Stimulated activated CD8-positive, alpha-beta memory T cell treated with anti-CD3 and anti-CD28 coated beads, Interleukin-4, amount 100 ng/mL, for 48 hours (primary cell): Measurements from ENCODE around the gene UMODL1.
"Not testable (repeated sequence)": the region's sequence is repeated elsewhere in the genome, so short reads cannot be mapped to it uniquely, and the experiment has no call there.

Experiments
- DNase-seq: peaks from one replicate; pipeline ENCODE4 v3.0.0-alpha.2; 2020

The UMODL1 gene

DNA sequence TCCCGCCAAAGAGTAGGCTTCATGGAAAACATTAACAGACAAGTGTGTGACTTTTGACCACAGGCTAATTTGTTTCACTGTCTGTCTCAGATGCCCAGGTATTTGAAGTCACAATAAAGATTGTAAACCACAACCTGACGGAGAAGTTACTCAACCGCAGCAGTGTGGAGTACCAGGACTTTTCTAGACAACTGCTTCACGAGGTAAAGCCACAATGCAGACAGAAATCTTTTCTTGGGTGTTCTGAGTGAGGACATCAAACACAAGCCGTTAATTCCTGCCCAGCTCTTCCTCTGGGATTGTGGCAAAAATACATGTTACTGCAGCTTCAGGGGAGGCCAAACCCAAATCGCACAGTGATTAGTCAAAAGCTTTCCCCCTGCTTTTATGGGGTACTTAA lies 31.0 kb downstream of the UMODL1 start:
- no peak for DNase-seq

DNA sequence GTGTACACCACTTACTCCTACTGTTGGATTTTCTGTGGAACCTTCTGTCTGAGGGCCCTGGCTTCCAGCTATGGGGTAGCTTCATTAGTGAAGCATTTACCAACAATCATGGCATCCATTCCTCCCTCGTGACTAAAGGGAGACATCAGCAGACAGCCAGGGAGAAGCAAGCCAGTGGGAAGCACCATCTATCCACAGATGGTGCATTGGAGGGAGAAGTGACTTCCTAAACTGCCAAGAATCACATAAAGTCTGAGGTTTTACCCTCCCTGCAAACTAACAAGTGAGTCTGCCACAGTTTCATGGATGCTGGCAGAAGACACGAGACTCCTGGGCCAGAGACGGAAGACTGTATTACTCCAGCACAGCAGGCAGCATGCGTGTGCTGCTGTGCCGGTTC lies 31.4 kb downstream of the UMODL1 start:
- no peak for DNase-seq

DNA sequence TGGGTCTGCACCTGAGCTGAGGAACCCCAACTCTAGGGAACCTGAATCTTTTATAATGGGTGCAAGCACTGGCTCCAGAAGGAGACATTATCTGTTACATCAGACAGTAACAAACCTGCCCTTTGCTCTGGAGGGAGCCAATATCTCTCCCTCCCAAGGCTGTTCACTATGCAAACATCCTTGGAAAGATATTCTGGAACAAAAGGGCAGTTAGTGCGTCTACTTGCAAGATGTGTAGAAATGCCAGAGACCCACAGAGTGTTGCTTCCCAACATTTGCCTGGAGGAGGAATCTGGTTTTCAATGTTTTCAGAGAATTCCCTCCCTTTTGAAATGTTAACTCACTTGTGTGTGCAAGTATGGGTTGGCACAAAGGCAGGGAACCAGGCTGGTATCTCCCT lies 31.9 kb downstream of the UMODL1 start:
- DNase-seq: no peak

DNA sequence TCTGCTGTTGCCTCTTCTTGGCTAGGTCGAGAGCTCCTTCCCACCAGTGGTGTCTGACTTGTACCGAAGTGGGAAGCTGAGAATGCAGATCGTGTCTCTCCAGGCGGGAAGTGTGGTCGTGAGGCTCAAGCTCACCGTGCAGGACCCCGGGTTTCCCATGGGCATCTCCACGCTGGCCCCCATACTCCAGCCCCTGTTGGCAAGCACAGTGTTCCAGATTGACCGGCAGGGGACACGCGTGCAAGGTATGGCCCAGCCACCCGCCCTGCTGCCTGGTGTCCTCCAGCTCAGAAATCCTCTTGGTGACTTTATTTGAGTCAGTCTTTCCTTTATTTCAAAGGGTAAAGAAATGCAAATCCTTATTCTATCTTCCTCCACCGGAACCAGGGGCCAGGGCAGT lies 32.7 kb downstream of the UMODL1 start:
- no peak for DNase-seq

DNA sequence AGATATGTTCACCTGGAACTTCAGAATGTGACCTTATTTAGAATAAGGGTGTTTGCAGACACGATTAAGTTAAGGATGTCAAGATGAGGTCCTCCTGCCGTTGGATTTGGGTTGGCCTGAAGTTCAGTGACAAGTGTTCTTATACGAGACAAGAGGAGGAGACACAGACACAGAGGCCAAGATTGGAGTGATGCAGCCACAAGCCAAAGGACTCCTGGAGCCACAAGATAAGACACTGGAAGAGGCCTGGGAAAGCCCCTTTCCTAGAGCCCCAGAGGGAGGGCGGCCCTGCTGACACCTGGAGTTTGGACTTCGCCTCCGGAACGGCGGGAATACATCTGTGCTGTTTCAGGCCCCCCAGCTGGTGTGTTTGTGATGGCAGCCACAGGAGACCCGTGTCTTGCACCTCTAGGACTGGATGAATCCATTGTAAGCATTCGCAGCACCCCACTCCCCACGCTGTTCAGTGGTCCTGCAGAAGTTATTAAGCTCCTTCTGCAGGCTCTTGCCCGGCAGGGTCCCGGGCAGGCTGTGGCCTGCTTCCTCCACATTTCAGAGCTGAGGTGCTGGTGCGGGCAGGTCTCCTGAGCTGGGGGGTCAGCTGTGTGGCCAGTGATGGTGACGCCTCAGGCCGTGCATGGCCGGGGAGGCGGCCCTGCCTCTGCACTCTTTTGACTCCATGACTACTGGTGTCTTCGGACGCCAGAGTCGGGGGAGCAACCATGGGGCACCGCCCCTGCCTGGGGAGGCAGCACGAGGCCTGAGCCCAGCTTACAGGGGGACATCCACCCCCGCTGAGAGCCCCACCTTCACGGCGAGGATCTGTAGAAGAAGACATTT lies 34.6 kb downstream of the UMODL1 start:
- DNase-seq: no peak

DNA sequence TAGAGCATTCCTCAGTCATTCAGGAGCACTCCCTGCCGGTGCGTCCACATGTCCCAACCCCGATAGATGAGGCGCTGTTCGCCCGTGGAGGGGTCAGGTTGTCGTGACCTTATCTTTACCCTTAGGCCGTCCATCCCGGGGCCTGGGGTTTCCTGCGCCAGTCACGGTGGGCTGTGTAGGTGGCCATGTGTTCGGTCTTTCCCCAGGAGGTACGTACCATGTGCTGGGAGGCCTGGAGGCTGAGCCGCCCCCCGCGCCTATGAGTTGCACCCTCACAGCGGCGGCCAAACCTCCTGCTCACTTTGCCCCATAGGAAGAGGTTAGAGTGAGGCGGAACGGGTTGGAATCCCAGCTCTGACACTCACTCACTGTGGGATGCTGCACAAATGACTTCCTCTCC lies 35.3 kb downstream of the UMODL1 start:
- no peak for DNase-seq

DNA sequence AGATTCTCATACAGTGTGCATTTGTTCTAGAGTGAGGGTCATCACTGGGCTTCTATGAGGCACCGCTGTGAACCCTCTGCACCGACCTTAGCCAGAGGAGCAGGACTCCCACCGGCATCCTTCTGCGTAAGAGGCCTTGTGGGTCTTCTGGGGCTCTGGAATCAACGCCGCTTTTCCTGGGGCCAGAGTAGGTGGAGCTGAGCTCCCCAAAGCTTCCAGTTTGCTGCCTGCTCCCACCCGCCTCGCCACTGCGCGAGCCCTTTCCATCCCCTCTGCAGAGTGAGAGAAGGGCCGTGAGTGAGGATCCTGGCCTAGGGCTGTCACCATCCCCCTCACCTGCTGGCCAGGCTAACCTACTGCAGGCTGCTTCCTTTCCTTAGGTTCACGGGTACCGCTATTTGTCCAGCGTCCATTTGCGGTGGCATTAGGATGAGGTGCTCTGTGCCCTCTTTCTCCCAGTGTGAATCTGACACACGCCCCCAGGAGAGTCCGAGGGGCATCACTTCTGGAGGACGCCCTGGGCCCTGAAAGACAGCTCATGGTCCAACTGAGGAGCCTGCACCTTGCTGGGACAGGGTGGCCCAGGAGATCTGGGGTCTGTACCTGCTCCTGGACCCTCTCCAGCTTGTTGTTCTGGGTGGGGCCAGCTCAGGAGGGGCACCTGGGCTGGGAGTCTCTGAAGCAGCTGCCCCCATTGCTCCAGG lies 36.2 kb downstream of the UMODL1 start:
- no peak for DNase-seq

DNA sequence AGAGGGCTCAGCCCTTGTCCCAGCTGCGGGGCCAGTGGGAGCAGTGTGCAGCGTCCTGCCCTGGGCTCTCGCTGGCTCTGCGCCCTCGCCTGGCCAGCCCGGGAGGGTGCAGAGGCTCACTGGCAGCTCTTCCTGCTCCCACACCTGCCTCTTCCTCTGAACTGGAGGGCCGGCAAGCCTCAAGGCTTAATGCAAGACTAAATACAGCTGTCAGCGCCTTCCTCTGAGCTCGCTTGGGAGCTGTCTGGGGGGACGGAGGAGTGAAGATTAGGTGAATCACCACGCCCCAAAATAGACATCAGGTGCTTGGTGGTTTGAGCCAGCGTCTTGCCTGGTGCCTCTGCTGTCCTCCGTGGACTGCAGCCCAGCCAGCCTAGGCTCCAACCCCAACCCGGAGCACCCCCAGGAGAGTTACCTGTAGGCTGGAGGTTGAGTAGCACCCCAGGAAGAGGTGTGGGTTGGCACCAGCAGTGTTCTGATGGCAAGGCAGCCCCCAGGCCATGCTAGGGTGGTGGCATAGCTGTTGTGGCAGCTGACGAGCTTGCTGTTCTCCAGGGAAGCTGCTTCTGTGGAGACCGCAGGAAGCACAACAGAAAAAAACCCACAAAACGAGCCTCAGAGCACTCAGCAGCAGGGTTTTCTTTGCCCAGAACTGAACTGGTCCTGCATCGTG lies 36.9 kb downstream of the UMODL1 start:
- DNase-seq: peak; percentile 76

DNA sequence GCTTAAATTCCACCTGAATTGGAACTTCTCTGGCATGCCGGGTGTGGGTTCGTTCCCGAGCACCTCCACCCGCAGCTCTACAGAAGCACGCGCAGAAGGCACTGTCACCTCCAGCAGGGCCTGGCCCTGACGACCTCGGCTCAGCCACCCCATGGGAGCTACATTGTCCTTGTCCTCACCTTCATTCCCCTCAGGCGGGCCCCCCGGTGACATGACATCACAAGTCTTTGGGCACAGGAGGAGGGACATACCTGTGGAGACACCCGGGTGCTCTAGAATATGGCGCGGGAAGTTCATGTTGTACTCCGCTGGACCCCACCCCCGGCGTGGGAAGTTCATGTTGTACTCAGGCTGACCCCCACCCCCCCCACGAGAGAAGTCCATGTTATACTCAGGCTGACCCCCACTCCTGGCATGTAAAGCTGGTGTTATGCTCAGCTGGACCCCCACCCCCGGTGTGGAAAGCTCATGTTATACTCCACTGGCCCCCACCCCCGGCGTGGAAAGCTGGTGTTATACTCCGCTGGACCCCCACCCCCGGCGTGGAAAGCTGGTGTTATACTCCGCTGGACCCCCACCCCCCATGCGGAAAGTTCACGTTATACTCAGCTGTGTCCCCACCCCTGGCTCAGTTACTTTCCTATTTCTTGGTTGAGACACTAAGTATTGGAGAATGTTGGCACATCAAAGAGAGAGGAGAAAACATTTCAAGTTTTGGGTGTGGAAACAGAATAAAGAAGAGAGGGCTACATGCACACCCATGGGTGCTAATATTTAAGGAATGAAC lies 37.6 kb downstream of the UMODL1 start:
- no peak for DNase-seq

DNA sequence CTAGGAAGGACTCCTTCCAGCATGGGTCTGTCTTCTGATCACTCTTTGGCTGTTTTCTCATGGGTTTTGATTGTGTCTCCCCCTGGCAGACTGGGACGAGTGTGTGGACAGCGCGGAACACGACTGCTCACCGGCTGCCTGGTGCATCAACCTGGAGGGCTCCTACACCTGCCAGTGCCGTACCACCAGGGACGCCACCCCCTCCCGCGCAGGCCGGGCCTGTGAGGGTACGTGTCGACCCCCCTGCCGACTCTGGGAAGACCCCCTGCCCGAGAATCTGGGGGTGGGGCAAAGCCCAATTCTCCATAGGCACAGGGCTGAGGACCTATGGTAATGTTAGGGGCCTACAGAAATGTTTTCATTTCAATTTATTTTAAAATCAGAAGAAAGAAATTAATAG lies 38.4 kb downstream of the UMODL1 start:
- no peak for DNase-seq

DNA sequence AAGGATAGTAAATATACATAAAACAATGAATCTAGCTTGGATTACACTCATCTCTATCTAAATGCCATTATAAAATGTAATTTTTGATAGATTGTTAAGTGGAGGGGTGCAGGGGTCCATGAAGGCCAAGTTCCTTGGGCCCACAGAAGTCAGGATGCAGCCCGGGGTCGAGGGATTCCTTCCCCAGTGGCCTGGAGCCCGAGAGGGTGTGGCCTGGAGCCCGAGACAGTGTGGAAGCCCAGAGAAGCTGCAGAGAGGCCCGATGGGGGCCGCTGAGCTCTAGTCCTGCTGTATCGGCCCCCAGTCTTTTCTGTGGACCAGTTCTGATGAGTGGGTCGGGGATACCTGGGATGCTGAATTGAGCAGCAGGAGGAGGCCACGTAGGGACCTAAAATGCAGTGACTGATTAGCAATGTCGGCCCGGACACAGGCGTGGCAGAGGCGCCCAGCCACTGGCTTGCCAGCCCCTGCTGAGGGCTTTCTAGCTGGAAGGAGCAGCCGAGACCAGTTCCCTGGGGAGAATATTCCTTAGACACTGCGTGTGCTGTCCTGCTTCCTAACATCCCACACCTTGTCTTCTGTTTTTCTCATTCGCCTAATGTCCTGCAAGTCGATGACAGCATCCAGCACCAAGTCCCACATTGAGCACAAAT lies 38.9 kb downstream of the UMODL1 start:
- DNase-seq: no peak

DNA sequence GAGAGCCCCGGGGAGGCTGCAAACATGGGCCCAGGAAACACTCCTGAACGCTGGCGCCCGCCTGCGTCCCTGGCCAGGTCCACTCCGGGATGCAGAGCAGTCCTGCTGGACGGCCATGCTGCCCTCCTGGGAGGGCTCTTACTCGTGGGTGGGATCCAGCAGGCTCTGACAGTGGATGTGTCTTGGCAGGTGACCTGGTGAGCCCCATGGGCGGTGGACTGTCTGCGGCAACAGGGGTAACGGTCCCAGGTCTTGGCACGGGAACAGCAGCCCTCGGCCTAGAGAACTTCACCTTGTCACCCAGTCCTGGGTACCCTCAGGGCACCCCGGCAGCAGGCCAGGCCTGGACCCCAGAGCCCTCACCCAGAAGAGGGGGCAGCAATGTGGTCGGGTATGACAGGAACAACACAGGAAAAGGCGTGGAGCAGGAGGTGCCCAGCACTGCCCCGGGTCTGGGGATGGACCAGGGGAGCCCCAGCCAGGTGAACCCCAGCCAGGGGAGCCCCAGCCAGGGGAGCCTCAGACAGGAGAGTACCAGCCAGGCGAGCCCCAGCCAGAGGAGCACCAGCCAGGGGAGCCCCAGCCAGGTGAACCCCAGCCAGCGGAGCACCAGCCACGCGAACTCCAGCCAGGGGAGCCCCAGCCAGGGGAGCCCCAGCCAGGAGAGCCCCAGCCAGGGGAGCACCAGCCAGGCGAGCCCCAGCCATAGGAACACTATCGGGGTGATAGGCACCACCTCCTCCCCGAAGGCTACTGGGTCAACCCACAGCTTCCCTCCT lies 39.8 kb downstream of the UMODL1 start:
- DNase-seq: no peak

DNA sequence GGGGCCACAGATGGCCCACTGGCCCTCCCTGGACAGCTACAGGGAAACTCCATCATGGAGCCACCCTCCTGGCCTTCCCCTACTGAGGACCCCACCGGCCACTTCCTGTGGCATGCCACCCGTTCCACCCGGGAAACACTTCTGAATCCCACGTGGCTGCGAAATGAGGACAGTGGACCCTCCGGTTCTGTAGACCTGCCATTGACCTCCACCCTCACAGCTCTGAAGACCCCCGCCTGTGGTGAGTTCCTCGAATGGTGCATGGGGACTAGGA lies 40.3 kb downstream of the UMODL1 start:
- no peak for DNase-seq

DNA sequence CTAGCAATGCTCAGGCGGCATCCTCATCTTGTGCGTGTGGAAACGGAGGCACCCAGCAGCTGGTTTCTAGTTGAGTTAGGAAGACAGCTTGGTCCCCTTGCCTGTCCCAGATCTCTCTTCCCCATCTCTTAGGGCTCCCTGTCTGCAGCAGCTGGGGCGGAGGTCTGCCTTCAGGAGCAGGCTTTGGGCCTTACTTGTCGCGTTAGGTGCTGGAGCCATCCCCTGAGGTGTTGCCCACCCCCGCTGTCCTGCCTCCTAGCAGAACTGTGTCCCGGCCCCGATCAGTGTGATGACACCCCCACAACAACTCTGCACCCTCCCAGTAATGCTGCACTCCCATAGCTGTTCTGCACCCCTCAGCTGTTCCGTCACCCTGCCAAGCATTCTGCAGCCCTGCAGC lies 40.7 kb downstream of the UMODL1 start:
- DNase-seq: no peak

DNA sequence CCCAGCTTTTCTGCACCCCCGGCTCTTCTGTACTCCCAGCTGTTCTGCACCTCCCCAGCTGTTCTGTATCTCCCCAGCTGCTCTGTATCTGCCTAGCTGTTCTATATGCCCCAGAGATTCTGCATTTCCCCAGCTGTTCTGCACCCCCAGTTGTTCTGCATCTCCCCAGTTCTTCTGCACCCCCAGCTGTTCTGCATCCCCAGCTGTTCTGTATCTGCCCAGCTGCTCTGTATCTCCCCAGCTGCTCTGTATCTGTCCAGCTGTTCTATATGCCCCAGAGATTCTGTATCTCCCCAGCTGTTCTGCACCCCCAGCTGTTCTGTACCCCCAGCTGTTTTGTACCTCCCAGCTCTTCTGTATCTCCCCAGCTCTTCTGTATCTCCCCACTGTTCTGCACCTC lies 41.1 kb downstream of the UMODL1 start:
- no peak for DNase-seq

DNA sequence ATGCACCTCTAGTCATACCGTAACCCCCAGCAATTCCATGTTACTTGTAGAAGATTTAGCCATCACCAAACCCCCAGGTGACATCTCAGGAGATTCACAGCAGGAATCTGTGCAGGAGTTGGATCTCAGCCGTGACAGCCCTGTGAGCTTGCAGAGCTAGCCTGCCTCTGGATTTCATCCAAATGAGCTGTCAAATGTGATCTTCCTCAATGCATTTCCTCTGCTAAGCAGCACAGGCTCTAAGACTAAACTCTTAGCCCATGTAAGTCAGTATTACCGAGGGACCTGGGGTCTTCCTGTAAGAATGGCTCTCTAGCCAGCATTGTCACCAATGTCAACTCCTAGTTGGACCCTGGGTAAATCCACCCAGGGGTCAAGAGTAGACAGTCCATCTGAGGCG lies 41.7 kb downstream of the UMODL1 start:
- no peak for DNase-seq

DNA sequence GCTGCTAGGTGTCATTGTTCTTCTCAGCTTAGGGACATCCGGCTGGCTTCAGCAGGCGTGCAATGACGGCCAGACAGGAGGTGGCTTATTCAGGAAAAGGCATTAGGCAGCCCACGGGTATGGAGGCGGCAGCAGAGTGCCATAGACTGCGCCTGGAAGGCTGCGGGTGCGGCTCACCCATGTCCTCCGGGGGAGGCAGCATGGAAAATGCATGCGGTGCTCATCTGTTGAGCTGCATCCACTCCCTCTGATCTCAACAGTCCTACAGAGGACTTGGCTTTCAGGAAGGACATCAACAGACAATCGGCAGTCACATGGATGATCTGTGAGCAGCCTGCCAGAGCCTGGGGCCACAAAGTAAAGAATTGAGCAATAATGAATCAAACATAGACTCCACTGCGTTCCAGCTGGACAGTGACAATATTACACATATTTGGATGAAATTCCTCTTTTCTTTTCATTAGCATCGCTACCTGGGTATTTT lies 42.9 kb downstream of the UMODL1 start:
- no peak for DNase-seq

DNA sequence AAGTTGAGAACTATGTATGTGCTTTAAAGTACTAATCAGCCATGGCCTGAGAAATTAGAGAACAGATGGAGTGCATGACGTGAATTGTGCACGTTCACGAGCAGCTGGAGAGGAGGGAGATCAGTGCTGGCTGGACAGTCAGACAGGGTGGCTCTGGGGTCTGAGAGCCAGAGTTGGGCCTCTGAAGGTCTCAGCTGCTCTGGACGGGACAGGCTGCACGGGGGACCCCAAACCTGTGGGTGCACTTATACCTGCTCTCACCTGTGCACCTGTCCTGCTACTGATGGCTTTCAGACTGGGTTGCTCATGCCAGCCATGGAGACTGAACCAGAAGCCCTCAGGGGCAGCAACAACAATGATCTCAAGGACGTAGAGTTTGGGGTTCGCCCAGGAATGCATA lies 43.5 kb downstream of the UMODL1 start:
- DNase-seq: no peak

DNA sequence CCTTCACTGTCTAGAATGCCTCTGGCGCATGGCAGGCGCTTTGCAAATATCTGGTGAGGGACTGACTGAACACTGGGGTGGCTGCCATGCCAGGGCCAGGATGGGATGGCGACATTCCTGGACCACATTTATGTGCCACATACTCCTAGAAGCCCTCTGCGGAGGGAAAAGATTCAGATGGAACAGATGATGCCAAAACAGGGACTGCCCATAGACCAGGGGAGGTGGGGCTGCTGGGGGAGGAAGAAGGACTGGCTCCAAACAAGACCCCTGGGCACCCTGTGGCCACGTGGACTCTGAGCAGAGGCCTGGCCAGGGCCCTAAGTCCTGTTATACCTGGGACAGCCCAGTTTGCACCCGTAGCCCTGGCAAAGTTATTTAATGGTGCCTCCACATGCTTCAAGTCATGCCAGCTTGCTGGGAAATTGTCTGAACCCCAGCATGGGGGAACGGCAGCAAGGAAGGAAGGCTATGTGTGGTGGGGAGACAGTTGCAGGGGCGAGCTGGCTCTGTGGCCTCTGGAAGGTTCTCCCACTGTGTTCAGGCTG lies 44.1 kb downstream of the UMODL1 start:
- no peak for DNase-seq

DNA sequence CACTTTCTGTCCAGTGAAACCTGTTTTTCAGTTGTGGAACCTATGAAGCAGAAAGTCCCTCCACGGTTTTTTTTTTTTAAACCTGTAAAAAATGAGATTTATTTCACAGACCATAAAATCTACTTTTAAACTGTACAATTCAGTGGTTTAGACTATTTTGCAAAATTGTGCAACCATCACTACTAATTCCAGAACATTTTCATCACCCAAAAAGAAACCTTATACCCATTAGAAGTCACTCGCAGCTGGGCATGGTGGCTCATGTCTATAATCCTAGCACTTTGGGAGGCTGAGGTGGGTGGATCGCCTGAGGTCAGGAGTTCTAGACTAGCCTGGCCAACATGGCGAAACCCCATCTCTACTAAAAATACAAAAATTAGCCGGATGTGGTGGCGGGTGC lies 45.4 kb downstream of the UMODL1 start:
- not testable (repeated sequence) for DNase-seq

DNA sequence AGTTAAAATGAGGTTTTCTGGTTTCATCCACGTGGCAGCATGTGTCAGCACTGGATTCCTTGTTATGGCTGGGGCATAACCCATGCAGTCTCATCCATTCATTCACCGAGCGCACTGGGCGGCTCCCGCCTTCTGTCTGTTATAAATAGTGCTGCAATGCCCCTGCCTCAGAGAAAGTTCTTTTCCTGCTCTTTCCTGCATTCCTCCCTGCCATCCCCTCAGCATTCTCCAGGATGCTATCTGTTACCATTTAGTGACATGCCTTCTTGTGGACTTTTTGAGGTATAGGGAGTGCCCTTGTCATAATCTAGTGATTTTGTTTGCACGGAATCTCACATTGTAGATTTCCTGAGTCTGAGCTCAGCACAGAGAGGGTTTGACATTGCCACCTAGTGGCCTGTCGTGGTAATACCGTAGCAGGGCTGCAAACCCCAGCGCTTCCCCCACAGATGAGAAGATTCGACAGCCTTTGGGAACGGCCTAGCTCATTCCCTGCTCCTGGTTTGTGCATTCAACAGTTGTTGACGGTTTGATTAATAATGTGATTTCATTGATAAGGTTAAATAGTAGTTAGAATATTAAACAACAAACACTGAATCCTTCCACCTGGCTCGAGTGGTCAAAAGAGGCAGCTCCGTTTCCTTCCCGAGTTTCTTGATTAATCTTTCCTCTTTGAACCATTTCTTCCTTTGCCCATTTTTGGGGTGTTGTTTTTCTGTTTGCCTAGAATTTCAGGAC lies 46.3 kb downstream of the UMODL1 start:
- DNase-seq: peak; percentile 89
